Measurements from ENCODE around the gene GDPD2.
"Not testable (repeated sequence)": the region's sequence is repeated elsewhere in the genome, so short reads cannot be mapped to it uniquely, and the experiment has no call there.

Gene GDPD2, protein sequence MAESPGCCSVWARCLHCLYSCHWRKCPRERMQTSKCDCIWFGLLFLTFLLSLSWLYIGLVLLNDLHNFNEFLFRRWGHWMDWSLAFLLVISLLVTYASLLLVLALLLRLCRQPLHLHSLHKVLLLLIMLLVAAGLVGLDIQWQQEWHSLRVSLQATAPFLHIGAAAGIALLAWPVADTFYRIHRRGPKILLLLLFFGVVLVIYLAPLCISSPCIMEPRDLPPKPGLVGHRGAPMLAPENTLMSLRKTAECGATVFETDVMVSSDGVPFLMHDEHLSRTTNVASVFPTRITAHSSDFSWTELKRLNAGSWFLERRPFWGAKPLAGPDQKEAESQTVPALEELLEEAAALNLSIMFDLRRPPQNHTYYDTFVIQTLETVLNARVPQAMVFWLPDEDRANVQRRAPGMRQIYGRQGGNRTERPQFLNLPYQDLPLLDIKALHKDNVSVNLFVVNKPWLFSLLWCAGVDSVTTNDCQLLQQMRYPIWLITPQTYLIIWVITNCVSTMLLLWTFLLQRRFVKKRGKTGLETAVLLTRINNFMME

DNA sequence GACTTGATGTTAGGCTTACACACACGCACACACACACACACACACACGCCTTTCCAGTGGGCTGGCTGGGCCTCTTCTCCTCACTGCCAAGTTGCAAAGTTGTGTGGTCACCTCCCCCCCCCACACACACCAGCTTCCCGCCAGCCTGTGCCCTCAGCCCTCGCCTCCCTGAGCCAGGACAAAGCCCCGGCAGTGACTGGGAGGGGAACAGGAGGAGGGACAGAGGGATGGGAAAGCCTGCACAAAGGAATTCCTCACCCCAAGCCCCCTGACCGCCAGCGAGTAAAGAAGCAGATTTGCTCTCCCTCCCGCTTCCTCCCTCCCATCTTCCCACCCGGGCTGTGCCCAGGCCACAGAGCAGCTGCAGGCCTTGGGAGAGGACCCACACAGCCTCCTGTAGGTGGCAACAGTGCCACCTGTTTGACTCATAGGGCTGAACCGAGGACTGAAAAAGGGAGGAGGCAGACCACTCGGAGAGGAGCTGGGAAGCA lies at the start of gene GDPD2:
Gene GDPD2, plus strand, starts transcription at position 464 of the 491 bp plus-strand sequence. CDS start 1,671 bp downstream, outside the sequence.
- DNase-seq: no peak

DNA sequence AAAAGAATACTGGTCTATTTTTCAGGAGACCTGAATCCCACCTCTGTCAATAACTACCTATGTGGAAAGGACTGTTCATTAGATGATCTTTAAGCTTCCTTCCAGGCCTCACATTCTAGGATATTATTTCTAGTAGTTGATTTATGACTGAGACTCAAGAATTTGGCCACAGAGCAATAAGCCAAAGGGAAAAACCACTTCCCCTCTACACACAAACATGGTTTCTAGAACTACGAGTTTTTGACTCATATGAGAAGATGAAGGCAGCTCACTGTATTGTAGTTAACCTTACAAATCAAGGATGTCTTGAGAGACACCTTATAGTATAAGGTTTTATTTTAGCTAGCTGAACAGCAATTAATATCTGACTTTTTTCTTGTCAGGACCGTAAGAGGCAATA lies 36.9 kb upstream of the GDPD2 start:
- no peak for DNase-seq

- DNase-seq: no peak
These were observed 24.2 kb upstream of the GDPD2 start for GRCh38 chrX:70398899-70399298.

DNA sequence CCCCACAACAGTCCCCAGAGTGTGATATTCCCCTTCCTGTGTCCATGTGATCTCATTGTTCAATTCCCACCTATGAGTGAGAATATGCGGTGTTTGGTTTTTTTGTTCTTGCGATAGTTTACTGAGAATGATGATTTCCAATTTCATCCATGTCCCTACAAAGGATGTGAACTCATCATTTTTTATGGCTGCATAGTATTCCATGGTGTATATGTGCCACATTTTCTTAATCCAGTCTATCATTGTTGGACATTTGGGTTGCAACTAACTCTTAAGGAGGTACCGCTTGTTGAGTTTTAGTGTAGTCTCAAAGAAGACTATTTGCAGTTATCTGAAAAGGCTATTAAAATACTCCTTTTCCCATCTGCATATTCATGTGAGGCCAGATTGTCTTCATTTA lies 22.9 kb upstream of the GDPD2 start:
- not testable (repeated sequence) for DNase-seq

- no peak for DNase-seq
These were observed 20.4 kb upstream of the GDPD2 start for GRCh38 chrX:70402721-70403120.

GRCh38 chrX:70405003-70405402 lies 18.1 kb upstream of the GDPD2 start:
- no peak for DNase-seq

DNA sequence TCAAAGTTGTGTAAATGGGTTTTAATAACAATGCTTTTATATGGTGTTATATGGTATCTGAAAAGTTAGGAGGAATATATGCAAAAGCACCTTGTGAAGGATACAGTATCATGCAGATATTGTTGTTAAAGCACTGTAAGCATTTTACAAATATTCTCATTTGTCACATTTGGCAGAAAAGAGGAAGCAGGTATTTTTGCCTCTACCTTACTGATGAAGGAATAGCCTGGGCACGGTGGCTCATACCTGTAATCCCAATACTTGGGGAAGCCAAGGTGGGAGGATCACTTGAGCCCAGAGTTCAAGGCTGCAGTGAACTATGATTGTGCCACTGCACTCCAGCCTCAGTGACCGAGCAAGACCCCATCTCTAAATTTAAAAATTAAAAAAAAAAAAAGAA lies 12.2 kb upstream of the GDPD2 start:
- DNase-seq: no peak

DNA sequence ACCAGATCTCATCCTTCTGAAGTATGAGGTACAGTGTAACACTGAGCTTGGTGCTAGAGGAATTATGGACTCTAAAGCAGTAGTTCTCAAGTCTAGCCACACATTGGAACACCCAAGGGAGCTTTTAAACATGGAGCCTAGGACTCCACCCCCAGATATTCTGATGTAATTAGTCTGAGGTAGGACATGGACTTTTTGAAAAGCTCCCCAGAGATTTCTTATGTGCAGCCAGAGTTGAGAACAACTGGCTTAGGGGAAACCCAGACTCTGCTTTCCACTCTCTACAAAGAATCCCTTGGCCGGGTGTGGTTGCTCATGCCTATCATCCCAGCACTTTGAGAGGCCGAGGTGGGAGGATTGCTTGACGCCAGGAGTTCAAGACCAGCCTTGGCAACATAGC lies 11.6 kb upstream of the GDPD2 start:
- DNase-seq: no peak

GRCh38 chrX:70421618-70422017 lies 1.5 kb upstream of the GDPD2 start:
- no peak for DNase-seq

GRCh38 chrX:70423936-70424675 lies 992 bp downstream of the GDPD2 start:
- DNase-seq: no peak

GRCh38 chrX:70424801-70425200 lies 1.7 kb downstream of the GDPD2 start:
- no peak for DNase-seq

DNA sequence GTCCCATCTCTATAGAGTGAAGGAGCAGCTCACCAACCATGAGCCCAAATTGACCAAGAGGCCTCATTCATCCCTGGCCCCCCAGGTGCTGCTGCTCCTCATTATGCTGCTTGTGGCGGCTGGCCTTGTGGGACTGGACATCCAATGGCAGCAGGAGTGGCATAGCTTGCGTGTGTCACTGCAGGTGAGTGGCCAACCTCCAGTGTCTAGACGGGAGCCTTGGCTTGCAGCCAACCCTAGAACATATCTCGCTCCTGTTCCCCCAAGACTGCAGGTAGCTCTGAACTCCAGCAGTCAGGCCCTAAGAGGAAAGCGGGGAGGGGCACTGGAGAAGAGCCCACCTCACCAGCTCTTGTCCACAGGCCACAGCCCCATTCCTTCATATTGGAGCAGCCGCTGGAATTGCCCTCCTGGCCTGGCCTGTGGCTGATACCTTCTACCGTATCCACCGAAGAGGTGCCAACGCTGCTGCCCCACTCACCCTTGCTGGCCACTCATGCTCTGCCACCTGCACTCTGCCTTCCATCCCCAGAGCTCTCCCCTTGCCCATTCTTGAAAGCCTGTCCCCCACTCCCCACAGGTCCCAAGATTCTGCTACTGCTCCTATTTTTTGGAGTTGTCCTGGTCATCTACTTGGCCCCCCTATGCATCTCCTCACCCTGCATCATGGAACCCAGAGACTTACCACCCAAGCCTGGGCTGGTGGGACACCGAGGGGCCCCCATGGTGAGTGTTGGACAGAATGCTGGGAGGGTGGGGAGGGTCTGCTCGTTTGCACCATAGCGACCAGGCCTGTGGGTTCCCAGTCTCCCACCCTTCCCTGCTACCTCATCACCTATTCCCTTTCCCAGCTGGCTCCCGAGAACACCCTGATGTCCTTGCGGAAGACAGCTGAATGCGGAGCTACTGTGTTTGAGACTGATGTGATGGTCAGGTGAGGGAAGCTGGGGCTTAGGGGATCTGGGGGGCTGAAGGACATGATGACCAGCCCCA lies 3.5 kb downstream of the GDPD2 start:
- no peak for DNase-seq

- no peak for DNase-seq
These were observed 4.3 kb downstream of the GDPD2 start for GRCh38 chrX:70427365-70427764.

DNA sequence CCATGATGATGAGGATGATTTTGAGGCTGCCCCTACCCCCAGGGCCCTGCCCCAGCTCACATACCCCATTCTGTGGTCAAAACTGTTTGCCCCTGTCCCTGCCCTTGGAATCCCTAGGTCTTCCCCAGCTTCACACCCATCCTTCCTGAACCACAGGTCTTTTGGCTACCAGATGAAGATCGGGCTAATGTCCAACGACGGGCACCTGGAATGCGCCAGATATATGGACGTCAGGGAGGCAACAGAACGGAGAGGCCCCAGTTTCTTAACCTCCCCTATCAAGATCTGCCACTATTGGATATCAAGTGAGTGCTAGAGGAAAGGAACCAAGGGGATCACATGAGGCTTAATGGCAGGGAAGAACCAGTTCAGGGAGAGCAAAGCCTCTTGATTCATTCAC lies 6.6 kb downstream of the GDPD2 start:
- DNase-seq: no peak

GRCh38 chrX:70432936-70433847 lies 10.1 kb downstream of the GDPD2 start:
- no peak for DNase-seq

- DNase-seq: peak; percentile 26
These were observed 10.8 kb downstream of the GDPD2 start for GRCh38 chrX:70433848-70434351.

GRCh38 chrX:70434352-70434866 lies 11.3 kb downstream of the GDPD2 start:
- DNase-seq: no peak

DNA sequence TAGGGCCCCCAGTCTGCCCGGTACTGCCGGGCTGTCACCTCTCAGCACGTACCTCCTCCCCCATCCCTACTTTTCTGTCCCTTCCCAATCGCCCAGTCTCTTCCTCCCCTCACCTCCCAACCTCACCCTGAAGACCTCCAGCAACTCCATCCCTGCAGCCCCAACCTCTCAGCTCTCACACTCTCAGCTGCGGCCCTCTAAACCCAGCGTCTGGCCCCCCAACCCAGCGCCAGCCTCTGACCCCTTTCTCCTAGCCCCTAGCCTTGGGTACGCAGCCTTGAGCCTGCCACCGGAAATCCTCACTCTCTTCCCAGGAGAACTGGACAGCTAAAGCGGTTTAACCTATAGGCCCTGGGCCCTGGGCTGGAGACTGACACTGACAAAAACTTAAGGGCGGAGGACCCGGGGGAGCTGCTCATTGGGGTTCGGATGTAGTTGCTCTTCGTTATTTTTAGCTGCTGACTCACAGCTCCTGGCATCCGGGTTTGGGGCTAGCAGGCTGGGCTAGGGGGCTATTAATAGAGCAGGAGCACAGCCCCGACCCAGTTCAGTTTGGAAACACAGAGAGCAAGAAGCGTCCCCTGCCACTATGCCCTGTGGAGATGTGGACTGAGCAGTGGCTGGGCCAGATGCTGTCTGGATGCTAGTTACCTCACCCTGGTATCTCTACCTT lies 11.9 kb downstream of the GDPD2 start:
- DNase-seq: no peak

- DNase-seq: no peak
These were observed 13.2 kb downstream of the GDPD2 start for GRCh38 chrX:70436343-70436742.

GRCh38 chrX:70437011-70437410 lies 13.9 kb downstream of the GDPD2 start:
- no peak for DNase-seq
